Measurements from ENCODE around the gene SNAP91.

SNAP91 gene

GRCh38 chr6:83615025-83615999 lies 93.6 kb downstream of the SNAP91 start:
- Histone ChIP-seq H3K9me2 (replicated peaks; ENCODE audit: insufficient read depth, low read length) (no peaks in the 10 kb centered on the region), H3K9ac (ENCODE audit: low read length) (no peak overlapping the region), H3K36me3 (replicated peaks; ENCODE audit: insufficient read depth, low read length) (no peaks in the 10 kb centered on the region), H3K4me3 (ENCODE audit: low read length) (no peak overlapping the region), H3K4me2 (ENCODE audit: low read depth, low read length) (no peak overlapping the region), H3K27ac (ENCODE audit: low read length) (no peak overlapping the region), H3F3A (ENCODE audit: insufficient read depth, low read length) (no peaks in the 10 kb centered on the region), H2AFZ (ENCODE audit: low read length) (no peak overlapping the region), H3K27me3 (replicated peaks; ENCODE audit: insufficient read depth, low read length) (no peaks in the 10 kb centered on the region), H3K4me1 (ENCODE audit: low read length) (no peaks in the 10 kb centered on the region), H3K9me3 (replicated peaks; ENCODE audit: insufficient read depth, low read length) (no peaks in the 10 kb centered on the region), H4K20me1 (ENCODE audit: insufficient read depth, low read length) (no peaks in the 10 kb centered on the region), H3K79me2 (ENCODE audit: low read length) (no peaks in the 10 kb centered on the region)
- DNase-seq: peak; percentile 42
- TF ChIP-seq CTCF (IDR thresholded peaks at IDR 0.05; ENCODE audit: low read length): peak; percentile 50
- TF ChIP-seq EZH2 (optimal IDR thresholded peaks at IDR 0.05; ENCODE audit: low read depth, low read length): no peak

- H3K9me3 ChIP-seq (replicated peaks; ENCODE audit: insufficient read depth, low read length): no peaks in the 10 kb centered on the region
- TF ChIP-seq EZH2phosphoT487 (IDR thresholded peaks at IDR 0.05; ENCODE audit: low read length) (no peak), CTCF (IDR thresholded peaks at IDR 0.05; ENCODE audit: low read length) (no peak), EZH2 (optimal IDR thresholded peaks at IDR 0.05; ENCODE audit: low read depth, low read length) (no peak)
These were observed 95.5 kb downstream of the SNAP91 start for GRCh38 chr6:83613378-83613777.

DNA sequence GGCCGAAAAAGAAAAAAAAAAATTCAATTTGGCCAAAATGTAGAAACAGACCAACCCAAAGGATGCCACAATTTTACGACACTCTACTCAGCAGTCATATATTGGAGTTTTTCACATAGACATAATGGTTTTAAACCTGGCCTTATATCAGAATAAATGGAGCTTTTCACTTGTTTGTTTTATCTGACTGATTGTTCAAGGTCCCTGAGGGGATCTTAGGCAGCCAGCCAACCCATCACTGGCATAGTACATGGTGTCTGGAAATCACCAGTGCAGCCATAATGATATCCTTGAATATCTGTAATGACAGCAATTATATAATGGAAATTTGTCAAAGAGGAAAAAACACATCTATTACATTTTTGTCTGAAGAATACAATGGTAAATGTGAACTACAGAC lies 99.7 kb downstream of the SNAP91 start:
- Histone ChIP-seq H3K9me3 (replicated peaks; ENCODE audit: insufficient read depth, low read length) (no peaks in the 10 kb centered on the region), H3K9ac (ENCODE audit: low read length) (no peak overlapping the region), H3K27ac (ENCODE audit: low read length) (no peak overlapping the region), H3F3A (ENCODE audit: insufficient read depth, low read length) (no peaks in the 10 kb centered on the region), H3K4me1 (ENCODE audit: low read length) (no peaks in the 10 kb centered on the region), H4K20me1 (ENCODE audit: insufficient read depth, low read length) (no peaks in the 10 kb centered on the region), H3K27me3 (replicated peaks; ENCODE audit: insufficient read depth, low read length) (no peaks in the 10 kb centered on the region), H2AFZ (ENCODE audit: low read length) (no peak overlapping the region), H3K79me2 (ENCODE audit: low read length) (no peaks in the 10 kb centered on the region), H3K4me3 (ENCODE audit: low read length) (no peak overlapping the region), H3K9me2 (replicated peaks; ENCODE audit: insufficient read depth, low read length) (no peaks in the 10 kb centered on the region), H3K4me2 (ENCODE audit: low read depth, low read length) (no peak overlapping the region), H3K36me3 (replicated peaks; ENCODE audit: insufficient read depth, low read length) (no peaks in the 10 kb centered on the region)
- TF ChIP-seq EZH2phosphoT487 (IDR thresholded peaks at IDR 0.05; ENCODE audit: low read length) (no peak), CTCF (IDR thresholded peaks at IDR 0.05; ENCODE audit: low read length) (no peak)
- DNase-seq: no peak

More at GRCh38 chr6:83613378-83613777, 95.5 kb downstream of the SNAP91 start:
- Histone ChIP-seq H3K9me2 (replicated peaks; ENCODE audit: insufficient read depth, low read length) (no peaks in the 10 kb centered on the region), H3K27me3 (replicated peaks; ENCODE audit: insufficient read depth, low read length) (no peaks in the 10 kb centered on the region), H3F3A (ENCODE audit: insufficient read depth, low read length) (no peaks in the 10 kb centered on the region), H4K20me1 (ENCODE audit: insufficient read depth, low read length) (no peaks in the 10 kb centered on the region), H3K9ac (ENCODE audit: low read length) (no peak overlapping the region), H3K4me1 (ENCODE audit: low read length) (no peaks in the 10 kb centered on the region), H3K79me2 (ENCODE audit: low read length) (no peaks in the 10 kb centered on the region), H3K4me2 (ENCODE audit: low read depth, low read length) (no peak overlapping the region), H3K36me3 (replicated peaks; ENCODE audit: insufficient read depth, low read length) (no peaks in the 10 kb centered on the region), H2AFZ (ENCODE audit: low read length) (no peak overlapping the region), H3K4me3 (ENCODE audit: low read length) (no peak overlapping the region), H3K27ac (ENCODE audit: low read length) (no peak overlapping the region)
- no peak for DNase-seq

All from MM.1S (cell line).